ENCODE results near the gene LDB3.

GRCh38 chr10:86718556-86718955 lies 50.2 kb downstream of the LDB3 start:
- TF ChIP-seq CTCF (IDR thresholded peaks at IDR 0.05) (no peak), POLR2A (IDR thresholded peaks at IDR 0.05) (no peak)
